Aorta (tissue), 5 donors: ENCODE results near the gene RACGAP1. TPM values are rescaled to one million over a fixed set of nuclear protein-coding genes. Genes with fewer than 3 reads are reported as not detected.

Source experiments
- ATAC-seq: fragments of 200-7000 bp; cut with Tn5 transposase; one replicate; pipeline ENCODE4 v1.9.1; 2022; ENCODE audit warnings: moderate library complexity; ENCODE audit not compliant: low FRiP score
- DNase-seq, 2 donors: peaks; one replicate each; pipeline ENCODE4 v3.0.0-alpha.2; 2020
- H3K27ac ChIP-seq, 2 donors: one replicate each; pipeline ENCODE4 v1.5.1; 2013; ENCODE audit warnings: low read length in 2 of 2, mild to moderate bottlenecking in 2 of 2, moderate library complexity in 2 of 2, control low read depth in 1 of 2, inconsistent platforms in 1 of 2, low read depth in 1 of 2
- H3K27me3 ChIP-seq, 2 donors: one replicate each; pipeline ENCODE4 v1.6.1; 2013; ENCODE audit warnings: control low read depth in 1 of 2, low read length in 1 of 2, mild to moderate bottlenecking in 1 of 2, moderate library complexity in 1 of 2; ENCODE audit not compliant: insufficient read depth in 2 of 2, control insufficient read depth in 1 of 2
- H3K36me3 ChIP-seq, 2 donors: one replicate each; pipeline ENCODE4 v1.6.1; 2013; ENCODE audit warnings: control low read depth in 1 of 2, low read length in 1 of 2, mild to moderate bottlenecking in 1 of 2; ENCODE audit not compliant: insufficient read depth in 2 of 2, control insufficient read depth in 1 of 2
- H3K4me1 ChIP-seq, 2 donors: one replicate each; pipeline ENCODE4 v1.6.1; 2013; ENCODE audit warnings: low read length in 2 of 2, control low read depth in 1 of 2, mild to moderate bottlenecking in 1 of 2, moderate library complexity in 1 of 2; ENCODE audit not compliant: insufficient read depth in 2 of 2, control insufficient read depth in 1 of 2
- H3K4me3 ChIP-seq, 2 donors: one replicate each; pipeline ENCODE4 v1.5.1; 2013; ENCODE audit warnings: low read length in 2 of 2, control low read depth in 1 of 2, mild to moderate bottlenecking in 1 of 2
- H3K9me3 ChIP-seq: one replicate; pipeline ENCODE4 v1.6.1; 2013; ENCODE audit warnings: mild to moderate bottlenecking, low read length; ENCODE audit not compliant: control insufficient read depth
- WGBS, 2 donors: extraction: QIAGEN DNeasy Blood & Tissue Kit; methylation state at CpG; one replicate each; pipeline ENCODE4 v1.1.7; 2013; 5-methylcytosine and 5-hydroxymethylcytosine counted together
- intact Hi-C, 2 donors: fragments of 100-400 bp; cut with DNase I; formaldehyde crosslinking; loops; one replicate each; pipeline versions ENCODE4 v1.14.2 to v1.15.0; 2022
- polyA plus RNA-seq, 2 donors: library from polyadenylated mRNA; stranded (reverse); fragments of 200-250 nt; gene quantifications; one replicate each; pipeline ENCODE4 v1.2.3, GENCODE V29; 2013
- total RNA-seq, 2 donors: library from RNA; stranded (reverse); fragmentation: NEBNext Ultra II Directional; extraction: Animal tissue kit (Norgen Biotek cat#: 25700); gene quantifications; one replicate each; pipeline ENCODE4 v1.2.1, GENCODE V29; 2021
- donor health status: healthy with polysubstance abuse.
- donor health status: Bipolar disorder and iron deficiency.
- donor health status: DM: no; HTN: no; CAD: no.
- donor health status: DM: no; HTN: no; CAD: no.
- donor health status: DM: yes; HTN: yes; CAD: no.

RACGAP1 gene
- total and polyA plus RNA-seq, 4 donors = 4.6 to 10.1 (median 8.0) TPM

DNA sequence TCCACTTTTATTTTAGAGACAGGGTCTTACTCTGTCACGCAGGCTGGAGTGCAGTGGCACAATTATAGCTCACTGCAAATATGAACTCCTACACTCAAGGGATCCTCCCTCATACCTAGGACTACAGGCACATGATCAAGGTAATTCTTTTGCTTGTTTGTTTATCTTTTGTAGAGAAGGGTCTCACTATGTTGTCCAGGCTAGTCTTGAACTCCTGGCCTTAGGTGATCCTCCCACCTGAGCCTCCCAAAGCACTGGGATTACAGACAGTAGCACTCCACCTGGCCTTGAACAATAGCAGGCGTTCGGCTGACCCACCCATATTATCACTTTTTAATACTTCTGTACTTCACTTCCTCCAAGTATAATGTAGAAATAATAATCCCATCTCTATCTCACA is 1.4 kb upstream of the RACGAP1 start:
- intact Hi-C loops = no loop called here
- Histone ChIP-seq H3K27ac (no peak overlapping the region), H3K36me3 (no peaks in the 10 kb centered on the region), H3K4me3 (no peak overlapping the region), H3K9me3 (no peaks in the 10 kb centered on the region), H3K4me1 (no peaks in the 10 kb centered on the region), H3K27me3 (no peaks in the 10 kb centered on the region)
- WGBS, 2 donors = 94 to 96% methylated on average over 3 of the region's 3 CpGs
- ATAC-seq = no peak
- DNase-seq = no peak

DNA sequence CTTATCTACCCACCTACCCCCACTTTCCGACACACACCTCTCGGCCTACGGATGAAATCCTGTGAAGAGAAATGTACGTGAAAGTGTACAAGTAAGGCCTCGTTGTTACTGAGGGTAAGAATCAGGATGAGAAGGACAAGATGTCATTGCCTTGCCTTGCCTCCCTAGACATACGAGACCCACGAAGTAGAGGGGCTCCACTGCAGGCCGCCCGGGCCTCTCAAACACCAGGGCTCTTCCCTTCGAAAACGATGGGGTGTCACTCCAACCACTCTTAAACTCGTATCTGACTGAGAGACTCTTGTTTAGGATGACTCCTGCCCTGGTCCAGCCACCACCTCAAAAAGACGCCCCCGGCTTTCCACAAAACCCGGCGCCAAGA is 498 bp downstream of the RACGAP1 start:
- 1% methylated on average over 16 of the region's 16 CpGs for WGBS, 2 donors
- no peaks in the 10 kb centered on the region for H3K9me3 ChIP-seq
- ATAC-seq = peak; percentile 36
- no peak overlapping the region for H3K27ac ChIP-seq
- no peaks in the 10 kb centered on the region for H3K4me1 ChIP-seq
- H3K36me3 ChIP-seq = no peaks in the 10 kb centered on the region
- no peaks in the 10 kb centered on the region for H3K27me3 ChIP-seq
- no peak for DNase-seq
- H3K4me3 ChIP-seq = peak overlapping the region; percentile 38 to 90
- intact Hi-C loops = no loop called here

DNA sequence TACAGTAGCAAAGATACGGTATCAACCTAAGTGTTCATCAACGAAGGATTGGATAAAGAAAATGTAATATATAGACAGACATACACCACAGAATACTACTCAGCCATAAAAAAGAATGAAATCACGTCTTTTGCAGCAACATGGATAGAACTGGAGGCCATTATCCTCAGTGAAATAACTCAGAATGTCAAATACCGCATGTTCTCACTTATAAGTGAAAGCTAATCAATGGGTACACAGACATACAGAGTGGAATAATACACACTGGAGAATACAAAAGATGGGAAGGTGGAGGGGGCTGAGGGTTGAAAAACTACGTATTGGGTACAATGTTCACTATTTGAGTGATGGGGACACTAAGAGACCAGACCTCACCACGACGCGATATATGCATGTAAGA is 1.1 kb downstream of the RACGAP1 start:
- ATAC-seq (no peak), DNase-seq (no peak)
- Histone ChIP-seq H3K9me3 (no peaks in the 10 kb centered on the region), H3K4me1 (no peaks in the 10 kb centered on the region), H3K36me3 (no peaks in the 10 kb centered on the region), H3K4me3 (no peak overlapping the region), H3K27me3 (no peaks in the 10 kb centered on the region), H3K27ac (no peak overlapping the region)
- intact Hi-C loops = no loop called here
- WGBS, 2 donors = 70 to 75% methylated on average over 8 of the region's 8 CpGs

DNA sequence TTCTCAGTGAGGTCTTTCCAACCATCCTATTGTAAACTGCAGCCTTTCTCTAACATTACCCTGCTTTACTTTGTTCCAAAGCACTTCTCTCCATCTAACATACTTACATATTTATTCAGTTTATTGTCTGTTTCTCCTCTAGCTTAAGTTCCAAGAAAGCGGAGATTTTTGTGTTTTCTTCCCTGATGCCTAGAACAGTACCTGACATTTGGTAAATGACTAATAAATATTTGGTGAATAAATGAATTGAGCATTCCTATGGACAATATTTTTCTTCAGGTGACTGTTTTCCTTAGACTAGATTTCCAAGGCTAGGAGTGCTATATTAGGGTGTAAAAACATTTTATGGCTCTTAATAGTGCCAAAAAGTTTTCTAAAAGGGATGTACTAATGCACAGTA is 2.4 kb downstream of the RACGAP1 start:
- ATAC-seq = no peak
- no peak overlapping the region for H3K4me3 ChIP-seq
- DNase-seq = no peak
- WGBS, 2 donors = 95 to 98% methylated on average over 1 of the region's 1 CpG
- H3K36me3 ChIP-seq = no peaks in the 10 kb centered on the region
- no peaks in the 10 kb centered on the region for H3K9me3 ChIP-seq
- H3K4me1 ChIP-seq = no peaks in the 10 kb centered on the region
- no peak overlapping the region for H3K27ac ChIP-seq
- intact Hi-C loops = no loop called here
- no peaks in the 10 kb centered on the region for H3K27me3 ChIP-seq

DNA sequence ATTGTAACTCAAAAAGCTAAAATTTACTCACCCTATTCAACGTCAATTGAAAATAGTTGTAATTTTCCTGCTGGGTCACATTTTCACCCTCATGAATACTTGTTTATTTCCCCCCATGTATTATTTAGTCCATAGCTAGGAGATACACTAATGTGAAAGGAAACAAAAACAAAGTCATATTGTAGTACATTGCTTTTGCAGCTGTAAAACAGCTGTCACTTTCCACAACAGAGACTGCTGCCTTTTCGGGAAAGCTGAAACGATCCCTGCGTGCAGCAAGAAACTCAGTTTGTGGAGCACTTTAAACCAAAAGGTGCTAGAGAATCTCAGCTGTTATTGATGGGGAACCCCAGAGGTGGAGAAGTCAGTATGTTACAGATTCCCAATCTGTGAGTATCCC is 4.3 kb downstream of the RACGAP1 start:
- Histone ChIP-seq H3K9me3 (no peaks in the 10 kb centered on the region), H3K4me1 (no peaks in the 10 kb centered on the region), H3K27me3 (no peaks in the 10 kb centered on the region), H3K27ac (no peak overlapping the region), H3K36me3 (no peaks in the 10 kb centered on the region), H3K4me3 (no peak overlapping the region)
- DNase-seq (no peak), ATAC-seq (no peak)
- intact Hi-C loops = no loop called here
- 6 to 14% methylated on average over 4 of the region's 4 CpGs for WGBS, 2 donors

DNA sequence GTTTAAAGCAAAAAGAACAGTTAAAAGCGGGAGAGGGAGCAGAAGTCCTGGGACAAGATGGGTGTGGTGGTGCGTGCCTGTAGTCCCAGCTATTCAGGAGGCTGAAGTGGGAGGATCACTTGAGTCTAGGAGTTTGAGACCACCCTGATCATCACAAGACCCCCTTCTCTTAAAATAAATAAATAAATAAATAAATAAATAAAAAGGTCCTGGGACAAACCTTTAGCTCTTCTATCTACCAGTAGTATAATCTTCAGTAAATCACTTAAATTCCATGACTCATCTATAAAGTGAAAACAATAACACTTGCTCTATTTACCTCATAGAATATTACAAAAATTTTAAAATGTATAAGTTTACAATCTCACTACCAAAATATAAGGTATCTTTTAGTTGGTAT is 5.8 kb downstream of the RACGAP1 start:
- DNase-seq (no peak), ATAC-seq (no peak)
- H3K27ac ChIP-seq = no peak overlapping the region
- H3K4me1 ChIP-seq = no peaks in the 10 kb centered on the region
- no peaks in the 10 kb centered on the region for H3K36me3 ChIP-seq
- H3K4me3 ChIP-seq = no peak overlapping the region
- no peaks in the 10 kb centered on the region for H3K9me3 ChIP-seq
- WGBS, 2 donors = 97 to 98% methylated on average over 2 of the region's 2 CpGs
- no peaks in the 10 kb centered on the region for H3K27me3 ChIP-seq
- intact Hi-C loops = no loop called here

DNA sequence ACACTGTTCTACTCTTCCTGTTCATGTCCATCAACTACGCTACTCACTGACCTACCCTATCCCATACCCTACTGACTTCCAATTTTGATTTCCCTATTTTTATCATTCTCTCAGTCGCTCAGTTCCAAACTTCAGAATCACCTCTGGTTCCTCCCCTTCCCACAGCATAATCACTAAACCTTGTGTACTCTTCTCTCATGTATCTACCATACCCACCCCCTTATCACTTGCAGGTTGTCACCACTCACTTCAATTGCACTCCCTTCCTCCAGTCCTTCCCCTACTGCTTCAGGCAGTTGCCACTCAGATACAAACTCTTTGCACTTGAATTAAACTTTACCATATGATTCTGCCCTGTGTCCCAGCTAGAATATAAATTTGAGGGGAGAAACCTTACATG is 6.3 kb downstream of the RACGAP1 start:
- H3K27me3 ChIP-seq = no peaks in the 10 kb centered on the region
- ATAC-seq (no peak), DNase-seq (no peak)
- H3K27ac ChIP-seq = no peak overlapping the region
- 97 to 100% methylated on average over 2 of the region's 2 CpGs for WGBS, 2 donors
- H3K4me3 ChIP-seq = no peak overlapping the region
- H3K4me1 ChIP-seq = no peaks in the 10 kb centered on the region
- intact Hi-C loops = no loop called here
- H3K36me3 ChIP-seq = peaks cover 0 to 2% of the 10 kb centered on the region in 2 donors
- no peaks in the 10 kb centered on the region for H3K9me3 ChIP-seq

DNA sequence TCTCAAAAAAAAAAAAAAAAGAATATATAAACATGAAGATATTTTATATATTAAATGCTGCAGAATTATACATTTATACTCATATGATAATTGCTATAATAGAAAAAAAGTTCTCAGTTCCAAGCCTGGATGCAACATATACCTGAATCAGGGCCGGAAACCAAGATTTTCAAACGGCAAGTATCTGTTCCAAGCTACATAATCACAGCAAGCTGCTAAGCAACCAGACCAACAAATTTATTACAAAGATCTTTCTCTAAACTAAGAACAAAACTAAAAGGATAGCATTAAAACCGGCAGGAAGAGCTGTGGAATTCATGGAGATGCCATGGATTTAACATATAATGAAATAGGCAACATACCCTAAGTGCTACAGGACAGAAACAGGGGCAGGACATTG is 7.1 kb downstream of the RACGAP1 start:
- no peaks in the 10 kb centered on the region for H3K27me3 ChIP-seq
- no peak overlapping the region for H3K4me3 ChIP-seq
- intact Hi-C loops = no loop called here
- ATAC-seq (no peak), DNase-seq (no peak)
- no peak overlapping the region for H3K27ac ChIP-seq
- H3K4me1 ChIP-seq = no peaks in the 10 kb centered on the region
- WGBS, 2 donors = 35 to 53% methylated on average over 3 of the region's 3 CpGs
- H3K36me3 ChIP-seq = peaks cover 0 to 2% of the 10 kb centered on the region in 2 donors
- no peaks in the 10 kb centered on the region for H3K9me3 ChIP-seq

DNA sequence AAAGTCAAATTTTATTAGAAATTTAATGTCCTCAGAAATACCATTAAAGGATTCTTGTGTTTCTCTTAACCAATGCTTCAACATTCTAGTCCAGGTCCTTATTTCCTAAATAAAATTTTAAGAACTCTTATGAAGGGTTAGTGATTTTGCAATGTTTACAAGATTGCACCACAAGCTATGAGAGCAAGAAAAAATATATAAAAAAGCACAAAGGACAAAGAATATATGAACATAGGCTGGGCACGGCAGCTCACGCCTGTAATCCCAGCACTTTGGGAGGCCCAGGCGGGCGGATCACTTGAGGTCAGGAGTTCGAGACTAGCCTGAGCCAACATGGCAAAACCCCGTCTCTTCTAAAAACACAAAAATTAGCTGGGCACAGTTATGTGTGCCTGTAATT is 7.7 kb downstream of the RACGAP1 start:
- H3K27me3 ChIP-seq = no peaks in the 10 kb centered on the region
- no peaks in the 10 kb centered on the region for H3K9me3 ChIP-seq
- WGBS, 2 donors = 91 to 92% methylated on average over 6 of the region's 6 CpGs
- no peaks in the 10 kb centered on the region for H3K4me1 ChIP-seq
- DNase-seq (no peak), ATAC-seq (no peak)
- H3K27ac ChIP-seq = no peak overlapping the region
- peaks cover 0 to 2% of the 10 kb centered on the region in 2 donors for H3K36me3 ChIP-seq
- intact Hi-C loops = no loop called here
- H3K4me3 ChIP-seq = no peak overlapping the region
